Kidney tubule cell (primary cell): Measurements from ENCODE around the gene LCN6.

Source experiments
- DNase-seq: peaks from one replicate; pipeline ENCODE4 v3.0.0-alpha.2; 2018; ENCODE audit warnings: low spot score

The LCN6 gene

GRCh38 chr9:136743639-136744211, 4.6 kb downstream of the LCN6 start:
- DNase-seq, result no peak

DNA sequence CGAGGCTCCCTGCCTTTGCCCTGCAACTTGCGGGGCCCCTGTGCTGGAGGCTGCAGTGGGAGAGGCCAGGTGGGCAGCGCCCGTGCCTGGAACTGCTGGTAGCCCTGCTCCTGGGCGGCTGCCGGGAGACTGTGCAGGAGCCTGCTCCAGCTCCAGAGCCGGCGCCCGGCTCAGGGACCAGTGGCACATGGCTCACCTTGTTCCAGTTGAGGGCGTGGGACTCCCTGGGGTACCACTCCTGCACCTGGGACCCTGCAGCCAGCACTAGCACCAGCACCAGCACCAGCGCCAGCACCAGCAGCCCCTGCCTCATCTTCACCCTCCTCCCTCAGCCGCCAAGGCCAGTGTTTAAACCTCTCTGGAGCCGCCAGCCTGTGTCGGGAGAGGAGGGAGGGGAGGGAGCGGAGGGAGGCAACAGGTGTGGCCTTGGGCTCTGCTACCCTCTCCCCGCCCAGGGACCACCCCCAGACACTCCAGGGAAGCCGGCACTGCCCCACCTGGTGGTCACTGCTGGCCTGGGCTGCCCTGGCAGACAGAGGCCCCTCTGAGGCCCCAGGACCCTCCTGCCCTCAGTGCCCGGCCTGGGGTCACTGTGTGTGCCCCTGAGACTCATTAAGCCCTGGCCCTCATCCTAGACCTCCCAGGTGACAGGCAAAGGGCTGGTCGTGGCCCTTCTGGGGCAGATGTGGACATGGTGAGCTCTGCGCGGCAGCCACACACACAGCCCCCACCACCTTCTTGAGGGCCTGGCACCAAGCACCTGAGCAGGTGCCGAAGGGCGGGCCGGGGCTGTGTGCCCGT, 5.5 kb downstream of the LCN6 start, which contains the start of gene LCN10:
Gene LCN10 (minus strand): TSS at position 350 of the 801 bp plus-strand sequence. CDS start 37 bp downstream, at position 313.
- no peak for DNase-seq

DNA sequence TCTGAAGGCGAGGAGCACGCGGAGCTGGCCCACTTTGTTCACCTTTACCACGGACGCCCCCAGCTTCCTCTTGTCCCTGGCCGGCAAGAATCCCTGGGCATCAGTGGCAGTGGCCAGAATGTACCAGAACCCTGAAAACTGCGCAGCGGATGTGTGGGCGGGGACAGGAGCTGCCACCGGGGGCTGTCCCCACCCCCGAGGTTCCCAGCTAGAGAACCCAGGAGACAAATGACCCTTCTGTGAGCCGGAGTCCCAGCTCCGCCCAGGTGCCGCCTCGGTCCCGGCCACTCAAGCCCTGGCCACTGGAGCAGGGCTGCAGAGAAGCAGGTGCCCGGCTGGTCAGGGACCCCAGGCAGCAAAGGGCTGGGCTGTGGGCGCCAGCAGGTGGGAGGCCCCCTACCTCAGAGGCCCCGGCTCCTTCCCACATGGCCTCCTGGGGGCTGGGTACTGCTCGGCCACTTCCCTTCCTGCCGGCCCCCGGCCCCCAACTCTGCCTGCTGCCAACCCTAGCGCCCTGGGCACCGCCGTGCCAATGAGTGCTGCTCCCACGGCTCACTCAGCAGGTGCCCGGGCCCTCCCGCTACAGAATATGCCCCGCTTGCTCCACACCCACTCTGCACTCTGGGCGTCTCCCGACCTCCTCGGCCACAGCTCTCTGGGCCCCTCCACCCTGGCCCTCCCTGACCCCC, 6.3 kb downstream of the LCN6 start:
- DNase-seq, result no peak

DNA sequence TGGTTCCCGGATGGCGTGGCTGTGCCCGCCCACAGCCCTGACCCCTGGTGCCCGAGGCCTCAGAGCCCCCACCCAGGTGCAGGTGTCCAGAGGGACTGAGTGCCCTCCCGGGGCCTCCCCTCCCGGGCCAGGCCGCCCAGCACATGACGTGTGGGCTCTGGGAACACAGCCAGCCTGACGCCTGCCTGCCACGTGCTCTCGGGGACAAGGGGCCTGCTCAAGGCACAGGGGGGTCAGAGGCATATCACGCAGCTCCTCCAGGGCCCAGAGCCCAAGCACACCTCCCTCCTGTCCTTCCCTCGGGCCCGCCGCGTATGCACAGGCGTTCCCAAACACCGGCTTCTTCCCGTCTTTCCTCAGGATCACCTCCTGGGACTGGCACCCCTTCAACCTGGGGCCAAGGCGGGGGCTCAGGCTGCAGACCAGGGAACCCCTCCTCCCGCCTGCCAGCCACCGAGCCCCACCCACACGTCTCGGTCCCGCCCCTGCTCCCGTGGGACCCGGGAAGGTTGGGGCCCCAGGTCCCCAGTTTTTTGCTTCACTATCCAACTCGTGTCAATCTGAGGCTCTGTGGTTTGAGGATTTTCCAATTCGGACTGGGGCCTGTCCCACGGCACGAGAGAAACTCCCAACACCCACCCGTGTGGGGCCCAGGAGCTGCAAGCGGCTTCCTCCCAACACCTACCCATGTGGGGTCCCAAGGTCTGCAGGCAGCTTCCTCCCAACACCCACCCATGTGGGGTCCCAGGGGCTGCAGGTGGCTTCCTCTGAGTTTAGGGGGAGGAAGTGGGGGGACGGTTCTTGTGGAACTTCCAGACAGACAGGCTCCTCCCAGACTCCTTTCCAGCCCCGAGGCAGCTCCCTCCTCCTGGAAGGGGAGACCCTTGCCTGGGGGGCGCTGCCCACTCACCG, 7.1 kb downstream of the LCN6 start:
- no peak for DNase-seq

DNA sequence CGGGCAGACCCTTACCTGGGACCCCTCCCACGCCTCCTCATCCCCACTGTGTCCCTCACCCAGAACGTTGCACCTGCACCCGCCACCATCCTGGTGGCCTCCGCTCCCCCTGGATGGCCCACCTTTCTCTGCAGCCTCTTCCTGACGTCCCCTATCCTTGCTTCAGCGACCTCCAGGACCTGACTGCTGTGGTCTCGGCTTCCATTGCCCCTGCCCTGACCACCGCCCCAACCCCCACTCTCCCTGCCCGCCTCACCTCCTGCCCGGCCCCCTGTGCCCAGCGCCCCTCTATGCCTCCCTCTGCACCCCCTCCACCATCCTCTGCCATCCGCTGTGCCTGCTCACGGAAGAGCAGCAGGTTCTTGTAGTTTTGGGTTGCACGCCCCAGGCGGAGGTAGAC, 7.8 kb downstream of the LCN6 start:
- no peak for DNase-seq

DNA sequence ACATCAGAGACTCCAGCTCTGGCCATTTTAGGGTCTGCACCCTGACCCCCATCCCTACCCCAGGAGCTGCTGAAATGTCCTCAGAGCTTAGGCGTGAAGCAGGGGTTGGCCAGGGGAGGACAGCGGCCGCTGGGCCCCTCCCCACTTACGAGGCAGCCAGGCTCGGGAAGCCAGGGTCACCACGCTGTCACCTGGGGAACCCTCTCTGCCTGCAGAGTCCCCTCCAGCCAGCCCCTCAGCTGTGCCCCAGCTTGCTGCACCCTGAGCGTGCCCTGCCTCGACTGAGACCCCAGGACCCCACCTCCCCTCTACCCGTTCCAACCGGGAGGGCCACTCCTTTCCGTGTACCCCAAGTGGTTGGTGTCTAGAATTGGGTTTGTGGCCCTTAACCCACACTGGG, 8.3 kb downstream of the LCN6 start:
- no peak for DNase-seq

- DNase-seq, result no peak
These were observed 8.8 kb downstream of the LCN6 start for GRCh38 chr9:136739509-136739908.

DNA sequence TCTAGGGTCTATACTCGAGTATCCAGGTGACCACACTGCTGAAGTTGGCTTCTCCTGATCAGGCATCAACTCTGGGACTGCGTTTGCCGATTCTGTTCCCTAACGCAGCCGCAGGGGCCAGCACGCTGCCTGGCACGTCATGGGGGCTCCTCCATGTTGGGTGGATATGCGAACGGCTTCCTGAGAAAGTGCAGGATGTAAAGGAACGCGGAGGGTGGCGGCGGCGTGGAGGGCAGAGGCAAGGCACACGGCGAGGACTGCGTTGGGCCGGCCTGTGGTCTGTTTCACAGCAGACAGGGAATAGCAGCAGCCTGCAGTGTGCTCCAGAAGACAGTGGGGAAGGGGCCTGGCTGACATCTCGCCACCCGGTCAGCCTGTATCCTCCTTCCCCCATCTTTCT, 9.4 kb downstream of the LCN6 start:
- DNase-seq, result no peak

- DNase-seq, result no peak
These were observed 12.4 kb downstream of the LCN6 start for GRCh38 chr9:136735812-136736480.

GRCh38 chr9:136734837-136735496, 13.4 kb downstream of the LCN6 start:
- no peak for DNase-seq

DNA sequence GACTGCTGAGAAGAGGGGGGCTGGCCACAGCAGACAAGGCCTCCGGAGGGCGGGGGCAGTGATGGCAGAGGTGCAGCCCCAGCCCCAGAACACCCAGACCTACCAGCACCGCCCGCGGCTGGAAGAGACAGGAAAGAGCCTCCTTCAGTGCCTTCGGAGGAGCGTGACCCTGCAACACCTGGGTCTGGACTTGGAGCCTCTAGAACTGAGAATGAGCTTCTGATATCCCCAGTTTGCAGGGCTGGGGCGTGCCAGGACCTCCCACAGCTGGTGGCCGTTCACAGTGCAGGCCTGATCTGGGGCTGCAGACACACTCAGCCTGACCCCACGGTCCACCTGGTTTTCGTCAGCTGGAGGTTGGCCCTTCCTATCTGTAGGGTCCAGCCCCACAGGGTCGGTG, 14.7 kb downstream of the LCN6 start:
- DNase-seq, result no peak

DNA sequence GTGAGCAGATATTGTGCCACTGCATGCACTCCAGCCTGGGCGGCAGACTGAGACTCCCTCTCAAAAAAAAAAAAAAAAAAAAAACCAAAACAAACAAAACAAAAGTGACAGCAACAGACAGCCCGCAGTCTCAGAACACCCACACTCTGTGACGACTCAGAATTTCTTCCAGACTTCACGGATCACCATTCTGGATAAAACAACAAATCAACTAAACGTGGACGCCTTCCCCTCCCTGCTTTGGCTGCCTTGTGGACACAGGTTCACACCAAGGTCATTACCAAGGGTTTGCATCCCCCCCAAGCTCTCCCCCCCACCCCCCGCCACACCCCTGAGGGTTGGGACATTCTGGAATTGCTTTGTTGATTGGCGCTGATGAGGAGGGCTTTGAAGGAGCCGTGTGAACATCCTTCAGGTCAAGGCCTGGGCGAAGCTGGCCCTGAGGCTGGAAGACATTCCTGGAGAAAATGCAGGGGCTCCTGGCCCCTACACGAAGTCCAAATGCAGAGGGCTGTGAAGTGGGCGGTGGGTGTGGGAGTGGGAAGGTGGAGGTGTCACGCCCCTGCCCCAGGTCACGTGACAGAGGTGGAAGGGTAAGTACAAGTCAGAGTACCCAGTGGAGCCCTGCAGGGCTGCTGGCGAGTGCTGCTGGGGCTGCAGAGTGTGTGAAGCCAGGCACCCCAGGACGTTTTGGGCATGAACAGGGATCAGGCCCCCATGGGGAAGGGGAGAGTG, 15.7 kb downstream of the LCN6 start:
- DNase-seq, result no peak

GRCh38 chr9:136729926-136730325, 18.4 kb downstream of the LCN6 start:
- DNase-seq, result no peak

DNA sequence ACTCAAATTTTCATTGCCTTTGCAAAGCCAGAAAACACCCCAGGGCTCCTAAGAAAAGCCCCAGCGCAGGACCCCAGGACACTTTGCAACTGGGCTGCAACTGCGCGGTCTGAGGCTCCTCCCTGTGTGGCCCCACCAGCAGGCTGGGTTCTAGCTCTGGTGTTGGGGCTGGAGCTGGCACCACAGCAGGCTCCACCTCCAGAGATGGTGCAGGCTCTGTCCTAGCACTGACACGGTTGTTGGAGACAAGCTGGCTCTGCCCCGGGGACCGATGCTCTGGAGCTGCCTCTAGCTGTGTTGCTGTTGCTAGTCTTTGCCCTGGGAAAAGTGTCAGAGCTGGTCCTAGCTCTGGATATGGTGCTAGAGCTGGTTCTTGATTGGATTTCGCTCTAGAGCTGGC, 19.2 kb downstream of the LCN6 start:
- DNase-seq, result no peak

- peak; percentile 36 for DNase-seq
These were observed 19.7 kb downstream of the LCN6 start for GRCh38 chr9:136728548-136729123.

DNA sequence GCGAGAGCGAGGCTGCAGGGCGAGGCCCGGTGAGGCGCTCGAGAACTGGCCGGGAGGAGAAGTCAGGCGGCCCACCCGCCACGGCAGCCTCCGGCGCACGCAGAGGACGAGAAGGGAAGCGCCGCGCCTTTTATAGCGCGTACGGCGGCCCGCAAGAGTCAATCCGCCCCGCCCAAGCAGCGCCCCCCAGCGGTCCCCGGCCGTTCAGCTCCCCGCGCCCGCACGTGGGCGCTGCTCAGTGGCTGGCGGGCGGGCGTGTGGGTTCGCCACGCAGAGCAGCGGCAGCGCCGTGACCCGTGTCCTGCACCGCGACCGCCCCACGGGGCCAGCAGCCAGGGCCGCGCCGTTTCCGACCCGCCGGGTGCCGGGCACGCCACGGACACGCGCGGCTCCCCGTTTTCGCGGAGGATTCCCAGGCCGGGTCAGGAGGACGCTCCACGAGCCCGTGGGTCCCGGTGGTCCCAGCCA, 20.2 kb downstream of the LCN6 start:
- peak; percentile 89 for DNase-seq

DNA sequence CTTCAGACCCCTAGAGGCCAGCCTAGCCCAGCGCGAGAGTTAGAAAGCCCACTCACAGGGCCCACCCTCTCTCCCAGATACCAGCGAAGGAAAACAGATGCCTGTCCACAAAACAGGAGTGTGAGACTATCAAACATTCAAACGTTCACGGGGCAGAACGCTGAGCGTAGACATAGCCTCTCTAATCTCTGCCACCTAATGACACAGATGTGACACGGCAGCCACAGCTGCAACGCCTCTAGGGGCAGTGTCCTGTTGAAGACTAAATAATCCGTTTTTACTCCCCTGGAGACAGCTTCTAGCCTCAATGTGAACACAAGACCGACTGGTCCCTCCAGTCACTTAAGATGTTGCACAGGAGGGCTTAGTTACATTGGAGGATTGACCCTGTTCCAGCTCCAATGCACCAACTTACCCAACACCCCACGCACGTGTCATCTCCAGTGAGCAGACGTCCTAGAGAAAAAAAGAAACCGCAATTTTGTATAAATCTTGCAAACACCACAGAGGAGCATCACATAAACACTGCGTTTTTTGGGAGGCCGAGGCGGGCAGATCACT, 21.6 kb downstream of the LCN6 start:
- peak; percentile 66 for DNase-seq

- DNase-seq, result no peak
These were observed 22.2 kb downstream of the LCN6 start for GRCh38 chr9:136726118-136726517.

- DNase-seq, result peak; percentile 31
These were observed 22.7 kb downstream of the LCN6 start for GRCh38 chr9:136725612-136726011.
